ENCODE measurements around the gene PCSK9.
A peak's percentile ranks its signal among the peaks of the same experiment; 100 is the strongest.

The PCSK9 gene

GRCh38 chr1:55040083-55040932 is 960 bp downstream of the PCSK9 start:
- POLR2A ChIA-PET = no interaction called here
- TF ChIP-seq, protein P1, sequence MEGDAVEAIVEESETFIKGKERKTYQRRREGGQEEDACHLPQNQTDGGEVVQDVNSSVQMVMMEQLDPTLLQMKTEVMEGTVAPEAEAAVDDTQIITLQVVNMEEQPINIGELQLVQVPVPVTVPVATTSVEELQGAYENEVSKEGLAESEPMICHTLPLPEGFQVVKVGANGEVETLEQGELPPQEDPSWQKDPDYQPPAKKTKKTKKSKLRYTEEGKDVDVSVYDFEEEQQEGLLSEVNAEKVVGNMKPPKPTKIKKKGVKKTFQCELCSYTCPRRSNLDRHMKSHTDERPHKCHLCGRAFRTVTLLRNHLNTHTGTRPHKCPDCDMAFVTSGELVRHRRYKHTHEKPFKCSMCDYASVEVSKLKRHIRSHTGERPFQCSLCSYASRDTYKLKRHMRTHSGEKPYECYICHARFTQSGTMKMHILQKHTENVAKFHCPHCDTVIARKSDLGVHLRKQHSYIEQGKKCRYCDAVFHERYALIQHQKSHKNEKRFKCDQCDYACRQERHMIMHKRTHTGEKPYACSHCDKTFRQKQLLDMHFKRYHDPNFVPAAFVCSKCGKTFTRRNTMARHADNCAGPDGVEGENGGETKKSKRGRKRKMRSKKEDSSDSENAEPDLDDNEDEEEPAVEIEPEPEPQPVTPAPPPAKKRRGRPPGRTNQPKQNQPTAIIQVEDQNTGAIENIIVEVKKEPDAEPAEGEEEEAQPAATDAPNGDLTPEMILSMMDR (IDR thresholded peaks at IDR 0.05; ENCODE audit: insufficient read depth, low read length, missing control alignments) = no peak
- H3K4me3 ChIP-seq (ENCODE audit: low read depth, low read length) = peak overlapping the region; percentile 40
- CTCF ChIA-PET = interaction anchor here (0.9 to 1.7 kb wide), 3 partner anchors 9 to 95 kb away, joined by 3 to 4 read pairs (median 4); no protein-coding TSS in a partner anchor
- no peak for DNase-seq (ENCODE audit: low read depth, low spot score)

GRCh38 chr1:55040933-55041494 is 1.7 kb downstream of the PCSK9 start:
- H3K4me3 ChIP-seq (ENCODE audit: low read depth, low read length) = no peak overlapping the region
- DNase-seq (ENCODE audit: low read depth, low spot score) = no peak
- ChIA-PET POLR2A (no interaction called here), CTCF (interaction anchor here (0.9 to 1.9 kb wide), 4 partner anchors 8 to 96 kb away, joined by 3 to 4 read pairs (median 4); no protein-coding TSS in a partner anchor)
- TF ChIP-seq, protein P1 (IDR thresholded peaks at IDR 0.05; ENCODE audit: insufficient read depth, low read length, missing control alignments) = no peak

DNA sequence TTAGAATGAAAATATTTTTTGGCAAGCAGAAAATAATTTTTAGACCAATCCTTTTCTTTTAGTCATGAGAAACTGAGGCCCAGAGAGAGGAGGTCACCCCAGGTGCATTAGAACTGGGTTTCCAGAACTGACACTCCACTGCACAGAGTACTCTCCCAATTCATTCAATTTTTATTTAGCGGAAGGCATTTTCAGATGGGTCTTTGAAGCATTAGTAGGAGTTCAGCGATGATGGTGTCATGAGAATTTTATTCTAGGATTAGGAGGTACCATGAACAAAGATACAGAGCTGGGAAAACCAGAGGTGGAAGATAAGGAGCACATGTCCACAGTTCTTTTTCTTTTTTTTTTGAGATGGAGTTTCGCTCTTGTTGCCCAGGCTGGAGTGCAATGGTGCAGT is 2.3 kb downstream of the PCSK9 start:
- DNase-seq (ENCODE audit: low read depth, low spot score) = no peak
- no peak overlapping the region for H3K4me3 ChIP-seq (ENCODE audit: low read depth, low read length)
- TF ChIP-seq, protein P1 (IDR thresholded peaks at IDR 0.05; ENCODE audit: insufficient read depth, low read length, missing control alignments) = no peak
- ChIA-PET CTCF (interaction anchor here (1.0 to 1.9 kb wide), 3 partner anchors 9 to 97 kb away, joined by 4 to 5 read pairs (median 4); no protein-coding TSS in a partner anchor), POLR2A (no interaction called here)

- POLR2A ChIA-PET = no interaction called here
- CTCF ChIA-PET = interaction anchor here (1.7 to 1.9 kb wide), 2 partner anchors 10 to 98 kb away, joined by 4 to 5 read pairs; no protein-coding TSS in a partner anchor
- TF ChIP-seq, protein P1 (IDR thresholded peaks at IDR 0.05; ENCODE audit: insufficient read depth, low read length, missing control alignments) = no peak
These were observed 3.7 kb downstream of the PCSK9 start for GRCh38 chr1:55043011-55043410.

GRCh38 chr1:55043726-55044125 is 4.4 kb downstream of the PCSK9 start:
- TF ChIP-seq, protein P1 (IDR thresholded peaks at IDR 0.05; ENCODE audit: insufficient read depth, low read length, missing control alignments) = no peak
- POLR2A ChIA-PET = no interaction called here
- CTCF ChIA-PET = no interaction called here
- H3K4me3 ChIP-seq (ENCODE audit: low read depth, low read length) = no peak overlapping the region
- no peak for DNase-seq (ENCODE audit: low read depth, low spot score)

More at GRCh38 chr1:55043011-55043410, 3.7 kb downstream of the PCSK9 start:
- no peak overlapping the region for H3K4me3 ChIP-seq (ENCODE audit: low read depth, low read length)
- no peak for DNase-seq (ENCODE audit: low read depth, low spot score)

All from AG04449 (cell line).